Fibroblast of skin of right quadriceps (primary cell): Measurements from ENCODE around the gene CFDP1.

ENCODE experiments used
- DNase-seq: peaks from one replicate; pipeline ENCODE4 v3.0.0-alpha.2; 2013

Gene CFDP1

DNA sequence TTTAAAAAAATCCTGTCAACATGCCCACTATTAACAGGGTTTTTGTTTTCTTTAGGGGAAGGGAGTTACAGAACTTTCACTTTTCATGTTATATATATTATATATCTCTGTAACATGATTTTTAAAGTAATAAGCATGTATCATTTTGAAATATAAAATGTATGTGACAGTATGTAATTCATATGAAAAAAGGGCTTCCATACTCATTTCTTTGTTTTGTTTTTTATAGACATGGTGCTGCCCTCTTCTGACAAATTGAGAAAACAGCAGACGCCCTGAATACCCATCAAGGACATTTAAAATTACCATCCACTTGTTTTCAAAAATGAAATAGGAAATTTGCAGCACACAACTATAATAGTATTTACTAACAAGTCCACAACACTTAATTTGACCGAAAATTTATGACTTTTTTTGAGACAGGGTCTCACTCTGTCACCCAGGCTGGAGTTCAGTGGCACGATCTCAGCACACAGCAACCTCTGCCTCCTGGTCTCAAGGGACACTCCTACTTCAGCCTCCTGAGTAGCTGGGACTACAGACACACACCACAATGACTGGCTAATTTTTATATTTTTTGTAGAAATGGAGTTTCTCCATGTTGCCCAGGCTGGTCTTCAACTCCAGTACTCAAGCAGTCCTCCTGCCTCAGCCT lies 30.4 kb downstream of the CFDP1 start:
- peak; percentile 48 for DNase-seq

DNA sequence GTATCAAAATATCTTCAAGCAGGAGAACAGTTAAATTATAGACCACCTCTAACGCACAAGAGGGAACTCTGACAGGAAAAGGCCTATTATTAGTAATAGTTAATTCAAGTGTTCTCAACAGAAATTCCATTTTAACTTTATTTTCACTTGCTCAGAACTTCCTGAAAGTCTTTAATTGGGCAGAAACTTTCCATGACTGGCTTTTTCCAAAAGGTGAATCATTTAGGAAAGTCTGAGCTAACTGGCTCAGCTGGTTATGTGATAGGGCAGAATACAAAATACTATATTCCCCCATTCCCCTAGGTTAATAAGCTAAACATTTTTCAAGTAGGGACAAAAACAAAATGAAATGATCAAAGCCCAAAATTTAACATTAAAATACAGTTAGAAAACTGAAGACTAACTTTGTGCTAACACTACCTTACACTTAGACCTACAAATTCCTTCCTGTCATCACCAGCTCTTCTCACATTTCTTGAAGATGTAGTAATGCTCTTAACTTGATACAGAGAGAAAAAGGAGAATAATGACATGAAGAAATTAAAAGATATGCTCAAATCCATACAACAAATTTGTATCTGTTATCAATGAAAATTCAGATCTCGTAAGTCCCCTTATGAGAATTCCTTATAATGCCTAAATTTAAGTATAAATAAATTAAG lies 31.0 kb downstream of the CFDP1 start:
- peak; percentile 79 for DNase-seq

DNA sequence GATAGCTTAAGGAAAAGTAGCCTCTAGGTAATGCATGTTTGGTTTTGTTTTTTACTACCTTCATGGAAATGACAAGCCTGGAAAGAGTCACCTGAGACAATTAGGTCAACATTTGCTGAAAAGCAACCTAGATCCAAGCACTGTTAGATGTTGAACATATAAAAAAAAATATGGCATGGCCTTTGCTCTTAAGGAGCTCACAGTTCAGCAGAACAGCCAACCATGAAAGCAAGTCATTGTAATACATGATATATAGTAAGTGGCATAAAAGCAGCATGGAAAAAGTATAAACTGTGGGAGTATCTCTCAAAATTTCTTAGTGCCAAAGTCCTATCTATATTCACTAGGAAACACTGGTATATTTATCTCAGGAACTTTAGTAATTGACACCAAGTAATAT lies 31.6 kb downstream of the CFDP1 start:
- no peak for DNase-seq

DNA sequence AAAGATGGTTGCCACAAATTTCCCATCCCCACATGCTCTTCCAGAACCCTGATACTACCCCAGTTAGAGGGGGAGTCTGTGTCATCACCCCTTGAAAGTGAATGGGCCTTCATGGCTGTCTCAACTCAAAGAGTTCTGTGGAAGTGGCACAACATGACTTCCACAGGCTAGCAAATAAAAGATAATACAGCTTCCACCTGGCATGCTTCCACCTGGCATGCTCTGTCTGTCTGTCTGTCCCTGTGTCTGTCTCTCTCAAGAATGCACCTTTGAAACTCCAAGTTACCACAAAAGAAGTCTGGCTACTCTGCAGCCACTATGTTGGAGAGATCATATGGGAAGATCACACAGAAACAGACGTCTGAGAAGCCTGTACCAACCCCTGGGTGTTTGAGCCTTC lies 35.0 kb downstream of the CFDP1 start:
- DNase-seq = no peak

DNA sequence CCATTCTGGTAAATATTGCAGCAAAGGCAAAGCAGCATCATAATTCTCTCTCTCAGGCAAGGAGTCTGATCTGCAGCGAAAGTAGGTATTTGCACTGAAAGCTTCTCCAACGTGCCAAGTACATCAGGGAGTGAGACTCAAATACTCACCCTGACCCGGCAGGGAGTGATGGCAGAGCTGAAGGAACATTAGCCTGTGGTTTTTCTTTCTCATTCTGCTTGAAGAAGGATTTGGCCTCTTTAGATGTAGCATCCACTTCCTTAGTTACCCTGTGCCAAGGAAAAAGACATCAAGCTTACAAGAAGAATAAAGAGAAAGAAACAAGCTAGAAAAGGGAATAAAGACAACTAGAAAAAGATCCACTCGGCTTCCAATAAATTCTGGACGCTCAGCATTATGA lies 38.4 kb downstream of the CFDP1 start:
- DNase-seq = no peak

DNA sequence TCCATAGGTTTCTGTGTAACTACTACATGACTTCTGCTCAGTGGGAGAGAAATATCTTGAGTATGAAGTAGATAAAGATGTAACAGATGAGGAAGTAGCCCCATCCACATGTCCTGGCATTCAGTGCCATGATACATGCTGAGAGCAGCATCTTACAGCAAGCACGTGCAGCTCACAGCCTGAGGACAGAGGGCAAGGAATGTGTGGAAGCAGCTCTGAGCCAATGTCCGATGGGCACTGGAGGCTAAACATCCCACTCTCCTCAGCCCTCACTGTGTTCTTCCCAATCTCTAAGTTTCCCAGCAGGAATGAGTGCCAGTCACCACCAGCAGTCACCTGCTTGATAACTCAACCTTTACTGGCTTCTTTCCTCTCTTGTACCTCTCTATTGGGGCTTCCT lies 40.4 kb downstream of the CFDP1 start:
- no peak for DNase-seq

DNA sequence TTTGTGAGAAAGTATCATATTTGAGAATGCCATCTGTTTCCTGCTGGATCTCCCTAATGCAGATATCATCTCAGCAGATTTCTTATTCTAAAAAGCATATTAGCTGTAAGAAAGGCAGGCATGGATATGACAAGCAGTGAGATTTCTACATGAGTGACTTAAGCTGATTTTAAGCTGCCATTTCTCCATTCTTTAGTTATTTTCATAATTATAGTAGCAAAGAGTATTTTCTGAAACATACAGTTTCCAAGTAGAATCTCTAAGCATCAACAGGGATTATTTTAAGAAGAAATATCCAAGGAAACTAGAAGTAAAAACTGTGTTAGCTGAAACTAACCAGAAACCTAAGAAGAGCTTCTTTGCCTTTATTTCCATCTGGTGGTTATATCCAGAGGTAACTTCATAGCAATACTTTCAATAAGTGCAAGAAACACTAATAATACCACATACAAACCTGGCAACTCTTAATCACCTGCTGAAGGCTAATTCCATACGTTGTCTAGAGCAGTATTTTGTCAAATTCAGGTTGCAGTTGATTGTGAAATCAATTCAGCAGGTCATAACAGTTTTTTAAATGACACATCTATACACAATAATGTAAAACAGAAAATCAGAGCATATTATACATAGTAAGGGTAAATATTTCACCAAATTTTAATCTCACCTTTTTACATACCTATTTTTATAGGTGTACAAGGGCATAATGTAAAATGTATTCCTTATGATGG lies 42.2 kb downstream of the CFDP1 start:
- DNase-seq = no peak

DNA sequence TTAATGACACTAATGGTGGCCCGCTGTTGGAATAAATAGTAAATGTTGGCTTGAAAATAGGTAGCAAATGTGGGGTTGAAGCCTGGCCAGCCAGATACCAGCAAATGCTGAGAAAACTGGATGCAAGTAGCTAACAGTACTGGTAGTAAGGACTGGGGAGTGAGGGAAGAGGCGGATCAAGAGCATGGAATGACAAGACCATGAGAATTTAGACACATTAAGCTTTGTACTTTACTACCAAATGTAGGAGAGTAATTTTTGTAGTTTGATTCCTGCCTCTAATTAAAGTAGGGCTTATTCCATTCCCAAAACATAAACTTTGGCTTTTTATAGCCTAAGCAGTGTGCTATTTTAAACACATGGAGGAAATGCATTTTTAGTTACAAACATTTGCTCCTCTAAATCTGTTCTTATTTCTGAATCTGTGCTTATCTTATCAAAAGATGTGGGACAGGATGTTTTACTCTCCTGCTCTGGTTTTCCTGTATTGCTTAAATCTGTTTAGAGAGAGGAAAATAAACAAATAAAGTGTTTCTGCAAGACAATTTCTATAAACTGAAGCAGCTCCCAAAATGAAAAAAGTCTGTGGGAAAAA lies 44.1 kb downstream of the CFDP1 start:
- no peak for DNase-seq

DNA sequence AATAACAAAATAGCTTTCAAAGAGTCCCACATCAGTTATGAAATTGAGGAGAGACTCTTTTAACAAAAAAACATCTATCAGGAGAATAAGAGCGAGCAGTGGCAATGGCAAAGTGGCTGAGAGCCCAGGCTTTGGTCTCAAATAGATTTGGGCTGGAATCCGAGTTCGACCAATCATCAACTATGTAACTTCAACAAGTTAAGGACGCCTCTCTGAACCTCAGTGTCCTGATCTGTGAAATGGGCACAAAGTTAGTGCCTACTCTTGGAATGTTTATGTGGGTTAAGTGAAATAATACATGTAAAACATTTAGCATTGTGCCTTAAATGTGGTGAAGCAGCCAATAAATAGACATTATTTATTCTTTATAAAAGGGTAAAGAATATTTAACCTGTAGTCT lies 45.4 kb downstream of the CFDP1 start:
- no peak for DNase-seq

DNA sequence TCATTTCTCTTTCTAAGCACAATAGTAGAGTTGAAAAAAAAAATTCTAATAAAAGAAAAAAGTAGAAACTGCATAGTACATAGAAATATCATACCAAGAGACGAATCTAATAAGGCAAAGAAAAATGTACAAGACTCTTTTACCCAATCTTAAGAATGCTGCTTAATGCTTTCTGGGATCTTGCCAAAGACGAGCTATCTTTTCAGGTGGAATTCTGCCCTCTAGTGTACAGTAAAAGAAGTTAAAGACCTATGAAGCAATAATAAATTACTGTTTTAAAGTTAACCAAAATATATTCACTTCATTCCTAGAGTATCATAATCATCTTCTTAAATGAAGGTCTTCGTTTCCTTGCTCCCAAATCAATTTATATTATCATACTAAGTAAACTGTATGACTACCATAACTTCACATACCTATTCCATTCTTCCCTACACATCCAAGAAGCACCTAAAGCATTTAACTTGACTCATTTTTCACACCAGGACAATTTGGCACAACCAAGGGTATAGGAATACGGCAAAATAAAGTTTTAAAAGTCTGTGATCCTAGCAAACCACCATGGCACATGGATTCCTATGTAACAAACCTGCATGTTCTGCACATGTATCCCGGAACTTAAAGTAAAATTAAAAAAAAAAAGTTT lies 47.7 kb downstream of the CFDP1 start:
- peak; percentile 88 for DNase-seq

DNA sequence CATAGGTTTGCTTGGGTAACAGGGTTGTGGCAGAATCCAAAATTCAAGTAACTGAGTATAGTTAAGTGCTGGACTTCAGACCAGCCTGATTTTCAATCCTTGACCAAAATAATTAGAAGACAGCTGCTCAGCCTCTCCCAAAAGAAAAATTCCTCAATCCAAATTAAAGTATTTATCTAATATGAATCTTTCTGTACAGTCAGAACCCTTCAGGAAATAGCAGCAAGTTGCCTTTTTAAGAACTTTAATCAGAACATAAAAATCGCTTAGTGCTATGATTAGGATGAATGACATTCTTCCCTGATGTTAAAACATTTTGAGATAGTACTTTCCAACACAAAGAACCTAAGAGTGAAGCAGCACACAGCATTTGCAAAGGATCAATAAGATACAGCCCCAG lies 50.2 kb downstream of the CFDP1 start:
- DNase-seq = no peak

DNA sequence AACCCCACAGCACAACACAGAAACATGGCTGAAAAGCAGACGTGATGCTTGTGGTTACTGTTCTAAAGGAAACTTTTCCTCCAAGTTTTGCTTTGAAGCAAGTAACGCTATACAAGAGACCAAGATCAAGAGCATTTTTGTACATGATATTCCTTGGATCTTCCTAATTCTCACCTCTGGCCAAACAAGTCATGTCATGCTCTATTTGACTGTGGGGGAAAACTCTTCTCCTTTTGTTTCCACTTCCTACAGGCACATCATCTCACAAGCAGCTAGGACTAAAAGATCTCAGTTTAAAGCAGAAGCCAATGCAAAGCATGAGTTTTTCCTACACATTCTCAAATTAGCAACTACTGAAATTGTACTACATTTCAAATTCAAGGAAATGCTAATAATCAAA lies 50.7 kb downstream of the CFDP1 start:
- no peak for DNase-seq

DNA sequence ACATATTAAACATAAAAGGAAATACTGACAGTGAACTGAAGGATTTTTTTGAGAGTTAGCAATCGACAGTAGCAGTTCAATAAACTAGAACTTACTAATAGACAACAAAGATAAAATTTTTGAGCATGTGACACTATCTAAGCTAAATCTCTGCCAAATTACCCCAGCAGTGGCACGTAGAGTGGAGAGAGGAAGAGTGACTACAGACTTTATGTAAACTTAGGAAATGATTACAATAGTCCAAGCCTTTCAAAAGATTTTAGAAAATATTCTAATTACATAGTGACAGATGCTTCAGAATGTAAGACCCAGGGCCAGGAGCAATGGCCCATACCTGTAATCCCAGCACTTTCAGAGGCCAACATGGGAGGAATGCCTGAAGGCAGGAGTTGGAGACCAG lies 52.4 kb downstream of the CFDP1 start:
- DNase-seq = peak; percentile 46

DNA sequence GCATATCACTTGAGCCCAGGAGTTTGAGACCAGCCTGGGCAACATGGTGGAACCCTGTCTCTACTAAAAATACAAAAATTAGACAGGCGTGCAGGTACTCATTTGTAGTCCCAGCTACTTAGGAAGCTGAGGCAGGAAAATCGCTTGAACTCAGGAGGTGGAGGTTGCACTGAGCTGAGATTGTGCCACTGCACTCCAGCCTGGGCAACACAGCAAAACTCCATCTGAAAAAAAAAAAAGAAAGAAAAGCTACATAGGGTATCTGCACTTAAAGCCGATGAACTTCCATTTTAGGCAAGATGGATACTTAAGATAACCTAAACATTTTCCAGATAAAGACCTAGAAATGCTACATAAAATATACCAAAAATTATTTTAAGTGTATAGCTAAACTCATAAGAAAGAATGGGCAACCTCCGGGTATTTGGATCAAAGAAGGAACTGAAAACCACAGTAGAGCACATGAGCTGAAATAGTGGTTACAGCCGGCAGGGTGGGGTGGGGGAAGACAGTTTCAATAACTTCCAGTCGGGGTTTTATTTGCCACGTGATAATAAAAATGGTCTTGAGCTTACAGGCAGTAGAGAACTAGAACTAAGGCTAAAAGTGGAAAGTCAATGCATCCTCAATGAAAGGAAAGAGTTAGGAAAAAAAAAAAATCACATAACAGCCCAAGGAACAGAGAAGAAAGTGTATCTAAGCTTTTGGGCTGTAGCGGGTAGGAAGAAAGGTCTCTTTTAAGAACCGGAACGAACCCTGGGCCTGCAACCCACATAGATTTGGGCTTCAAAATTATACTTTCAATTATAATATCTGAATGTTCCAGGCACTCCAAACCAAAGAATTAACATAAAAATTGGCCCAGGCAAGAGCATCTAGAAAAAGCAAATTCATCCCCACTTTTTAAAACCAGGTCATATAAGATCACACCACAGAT lies 53.1 kb downstream of the CFDP1 start:
- DNase-seq = no peak

DNA sequence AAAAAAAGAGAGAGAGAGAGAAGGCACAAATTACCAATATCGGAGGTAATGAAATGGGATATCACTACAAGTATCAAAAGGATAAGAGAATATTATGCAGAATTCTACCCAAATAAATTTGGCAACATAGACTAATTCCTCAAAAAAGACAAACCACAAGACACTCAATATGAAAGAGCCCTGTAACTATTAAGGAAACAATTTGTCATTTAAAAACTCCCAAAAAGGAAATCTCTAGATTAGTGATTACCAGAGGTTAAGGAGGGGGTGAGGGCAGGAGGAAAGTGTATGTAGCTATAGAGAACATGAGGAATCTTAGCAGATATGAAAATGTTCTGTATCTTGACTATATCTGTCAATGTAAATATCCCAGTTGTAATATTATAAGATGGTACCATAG lies 54.0 kb downstream of the CFDP1 start:
- no peak for DNase-seq

DNA sequence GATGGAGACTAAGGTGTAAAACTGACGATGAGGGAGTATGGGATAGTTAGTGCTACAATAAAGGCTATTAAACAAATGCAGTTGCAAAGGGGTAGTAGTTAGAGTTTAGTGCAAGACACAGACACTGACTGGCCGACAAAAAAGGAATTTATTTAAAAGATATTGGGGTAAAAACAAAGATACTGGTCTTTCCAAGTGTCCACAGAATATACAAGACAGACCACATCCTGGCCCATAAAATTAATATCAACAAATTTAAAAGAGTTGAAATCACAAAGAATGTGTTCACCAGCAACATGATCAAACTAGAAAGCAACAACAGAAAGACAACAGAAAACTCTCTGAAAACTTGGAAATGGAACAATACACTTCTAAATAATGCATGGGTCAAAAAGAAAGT lies 54.7 kb downstream of the CFDP1 start:
- DNase-seq = no peak

DNA sequence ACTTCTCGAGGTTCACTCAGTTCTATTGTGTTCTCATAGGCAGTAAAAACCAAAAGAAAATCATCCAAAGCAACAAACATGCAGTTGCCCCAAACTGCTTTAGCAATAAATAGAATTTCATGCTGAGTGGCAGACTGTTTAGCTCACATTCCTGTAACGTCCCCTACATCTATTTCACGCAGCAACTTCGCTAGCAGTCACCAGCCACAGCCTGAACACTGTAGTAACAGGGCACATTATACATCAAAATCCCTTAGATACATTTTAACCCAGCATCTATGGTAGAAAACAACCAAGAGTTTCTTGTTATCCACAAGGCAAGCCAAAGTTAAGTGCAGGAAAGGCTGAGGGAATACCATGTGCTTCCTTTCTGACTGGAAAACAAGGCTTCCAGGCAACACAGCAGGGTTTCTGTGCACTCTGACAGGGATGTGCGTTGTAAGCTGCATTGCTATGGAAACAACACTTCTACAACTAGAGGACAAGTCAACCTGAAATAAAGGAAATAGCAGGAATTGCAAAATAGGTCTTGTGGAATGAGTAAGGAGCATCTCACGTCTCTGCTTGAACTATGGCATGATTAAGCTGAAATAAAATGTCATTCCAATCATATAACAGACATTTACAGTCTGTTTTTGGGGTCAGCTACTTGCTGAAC lies 55.4 kb downstream of the CFDP1 start:
- DNase-seq = peak; percentile 98

DNA sequence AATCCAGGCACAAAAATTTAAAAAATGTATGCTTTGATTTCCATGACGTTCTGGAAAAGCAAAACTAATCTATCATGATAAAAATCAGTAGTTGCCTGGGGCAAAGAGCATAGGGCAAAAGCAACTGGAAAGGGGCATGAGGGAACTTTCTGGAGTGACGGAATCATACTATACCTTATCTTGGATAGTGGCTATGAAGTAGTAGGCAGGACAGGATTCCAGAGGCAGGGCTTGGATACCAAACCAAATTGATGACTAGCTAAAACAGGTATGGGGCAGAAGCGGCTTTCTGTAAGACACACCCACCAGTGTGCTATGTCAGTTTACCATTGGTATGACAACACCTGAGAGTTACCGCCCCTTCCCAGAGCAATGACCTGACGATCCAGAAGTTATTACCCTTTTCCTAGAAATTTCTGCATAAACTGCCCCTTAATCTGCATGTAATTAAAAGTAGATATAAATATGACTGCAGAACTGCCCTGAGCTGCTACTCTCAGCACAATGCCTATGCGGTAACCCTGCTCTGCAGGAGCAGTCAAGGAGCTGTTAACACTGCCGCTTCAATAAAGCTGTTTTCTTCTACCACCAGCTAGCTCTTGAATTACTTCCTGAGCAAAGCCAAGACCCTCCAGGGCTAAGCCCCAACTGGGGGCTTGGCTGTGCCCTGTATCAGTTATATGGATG lies 56.7 kb downstream of the CFDP1 start:
- no peak for DNase-seq

DNA sequence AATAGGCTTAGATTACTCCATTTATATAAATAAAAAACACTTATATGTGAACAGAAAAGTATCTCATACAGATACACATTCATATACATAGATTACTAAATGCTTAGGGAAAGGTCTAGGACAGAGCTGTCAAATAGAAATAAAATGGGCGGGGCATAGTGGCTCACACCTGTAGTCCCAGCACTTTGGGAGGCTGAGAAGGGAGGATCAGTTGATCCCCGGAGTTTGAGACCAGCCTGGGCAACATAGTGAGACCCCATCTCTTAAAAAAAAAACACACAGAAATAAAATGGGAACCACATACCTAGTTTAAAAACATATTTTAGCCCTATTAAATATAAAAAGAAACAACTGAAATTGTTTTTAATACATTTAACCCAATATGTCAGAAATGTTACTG lies 58.9 kb downstream of the CFDP1 start:
- DNase-seq = no peak

DNA sequence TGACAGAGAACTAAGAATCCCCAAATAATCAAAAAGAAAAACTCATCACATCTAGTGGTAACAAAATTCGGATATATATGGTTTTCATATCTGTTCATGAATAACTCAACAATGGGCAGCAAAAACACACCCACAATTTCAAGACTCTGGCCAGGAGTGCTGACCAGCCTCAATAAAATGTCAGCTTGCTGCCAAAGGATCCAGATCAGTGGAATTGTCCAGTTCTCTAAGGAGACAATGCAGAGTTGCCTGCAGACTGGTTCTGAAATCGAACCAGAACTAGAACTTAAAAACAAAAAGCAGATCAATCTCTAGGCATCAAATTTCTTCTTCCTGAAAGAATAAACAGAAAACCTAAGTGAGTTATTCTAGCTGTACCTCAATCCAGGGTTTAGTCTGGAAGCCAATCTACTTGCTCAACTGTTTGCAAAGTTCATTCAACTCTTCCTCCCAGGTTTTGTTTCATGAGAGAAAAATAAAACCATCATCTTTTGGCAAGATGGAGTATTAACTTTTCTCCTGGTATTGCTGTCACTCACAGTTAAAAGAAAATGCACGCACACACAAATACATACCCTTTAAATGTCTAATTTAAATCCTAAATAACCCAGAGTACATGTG lies 61.0 kb downstream of the CFDP1 start:
- no peak for DNase-seq

DNA sequence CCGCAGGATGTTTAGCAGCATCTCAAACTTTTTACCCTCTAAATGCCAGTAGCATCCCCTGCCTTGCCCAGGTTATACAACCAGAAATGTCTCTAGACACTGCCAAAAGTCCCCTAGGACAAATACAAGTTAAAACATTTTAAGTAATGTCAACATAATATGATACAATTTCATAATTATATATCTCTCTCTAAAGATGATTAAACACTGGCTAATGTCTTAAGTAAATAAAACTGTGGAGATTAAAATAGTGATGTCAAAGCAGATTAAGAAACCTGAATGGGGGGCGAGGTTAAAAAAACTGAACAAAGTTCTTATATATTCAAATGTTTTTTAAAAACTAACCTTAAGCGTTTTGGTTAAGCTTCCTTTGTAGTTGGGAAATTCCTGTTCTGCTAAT lies 62.1 kb downstream of the CFDP1 start:
- no peak for DNase-seq
